Keratinocyte (primary cell): ENCODE measurements around the gene CD300H.

Experiments used
- CTCF ChIP-seq, 3 experiments: IDR thresholded peaks in 1 of 3; conservative IDR thresholded peaks in 1 of 3; optimal IDR thresholded peaks in 1 of 3; 2 replicates in 2 of 3; 3 replicates in 1 of 3; pipeline versions ENCODE3 to v1.5.1; 2011; ENCODE audit warnings: low read length in 3 of 3, mild to moderate bottlenecking in 3 of 3, moderate library complexity in 2 of 3, control low read depth in 1 of 3, inconsistent platforms in 1 of 3; ENCODE audit not compliant: insufficient read depth in 2 of 3; ENCODE audit errors: extremely low read depth in 1 of 3
- EZH2 ChIP-seq: IDR thresholded peaks from one replicate; pipeline ENCODE4 v1.6.1; 2012; ENCODE audit warnings: inconsistent platforms, mild to moderate bottlenecking, low read length, moderate library complexity

GRCh38 chr17:74530831-74531150 is 36.5 kb downstream of the CD300H start:
- no peak for TF ChIP-seq CTCF (optimal IDR thresholded peaks at IDR 0.05 in 1 of 3, IDR thresholded peaks at IDR 0.05 in 1 of 3, conservative IDR thresholded peaks at IDR 0.05 in 1 of 3; ENCODE audit: extremely low read depth in 1 of 3, insufficient read depth in 2 of 3, low read length in 3 of 3)
- TF ChIP-seq EZH2 = no peak
